HCT116 (cell line): Measurements from ENCODE around the gene CBR4.

Source experiments
- CEBPB ChIP-seq: IDR thresholded peaks from 2 replicates; pipeline ENCODE4 v1.6.1; 2012; ENCODE audit warnings: low read depth
- EGR1 ChIP-seq: IDR thresholded peaks from 2 replicates; pipeline ENCODE4 v1.6.1; 2012; ENCODE audit warnings: low read depth
- EZH2 ChIP-seq: fragments of 200-600 bp; sonication (generic); IDR thresholded peaks from 2 replicates; pipeline ENCODE4 v1.6.1; 2017; ENCODE audit warnings: antibody characterized with exemption, mixed run types
- JUND ChIP-seq: IDR thresholded peaks from 2 replicates; pipeline ENCODE4 v1.6.1; 2012
- POLR2A ChIP-seq: IDR thresholded peaks from 2 replicates; pipeline ENCODE4 v1.7.0; 2011; ENCODE audit warnings: borderline replicate concordance; ENCODE audit not compliant: insufficient read depth, insufficient read length; ENCODE audit errors: extremely low read depth
- SIN3A ChIP-seq: IDR thresholded peaks from 2 replicates; pipeline ENCODE4 v1.6.1; 2012; ENCODE audit warnings: low read depth
- SP1 ChIP-seq: IDR thresholded peaks from 2 replicates; pipeline ENCODE4 v1.6.1; 2012; ENCODE audit warnings: low read depth
- YY1 ChIP-seq: IDR thresholded peaks from 2 replicates; pipeline ENCODE4 v1.6.1; 2011; ENCODE audit warnings: low read length, low read depth, moderate library complexity, mild to moderate bottlenecking; ENCODE audit not compliant: insufficient replicate concordance; ENCODE audit errors: extremely low read depth
- ZNF274 ChIP-seq: fragments of 200-500 bp; sonication (Bioruptor generic); IDR thresholded peaks from 2 replicates; pipeline ENCODE4 v1.6.1; 2014; ENCODE audit warnings: mild to moderate bottlenecking, low read depth, low read length, inconsistent platforms
- TF ChIP-seq, protein P1 (sequence below), 3 experiments: fragments of 200-600 bp in 1 of 3; sonication (generic) in 1 of 3; IDR thresholded peaks in 2 of 3; conservative IDR thresholded peaks in 1 of 3; 2 replicates each; pipeline ENCODE4 v1.5.1; 2012 to 2017; ENCODE audit warnings: low read depth in 2 of 3, low read length in 2 of 3, antibody characterized with exemption in 1 of 3, borderline replicate concordance in 1 of 3, control low read depth in 1 of 3, mild to moderate bottlenecking in 1 of 3, mixed read lengths in 1 of 3, mixed run types in 1 of 3, moderate library complexity in 1 of 3; ENCODE audit not compliant: insufficient read depth in 1 of 3
- TF ChIP-seq, protein P2 (sequence below): IDR thresholded peaks from 2 replicates; pipeline ENCODE4 v1.6.1; 2012
- TF ChIP-seq, protein P3 (sequence below): IDR thresholded peaks from 2 replicates; pipeline ENCODE4 v1.6.1; 2012

DNA sequence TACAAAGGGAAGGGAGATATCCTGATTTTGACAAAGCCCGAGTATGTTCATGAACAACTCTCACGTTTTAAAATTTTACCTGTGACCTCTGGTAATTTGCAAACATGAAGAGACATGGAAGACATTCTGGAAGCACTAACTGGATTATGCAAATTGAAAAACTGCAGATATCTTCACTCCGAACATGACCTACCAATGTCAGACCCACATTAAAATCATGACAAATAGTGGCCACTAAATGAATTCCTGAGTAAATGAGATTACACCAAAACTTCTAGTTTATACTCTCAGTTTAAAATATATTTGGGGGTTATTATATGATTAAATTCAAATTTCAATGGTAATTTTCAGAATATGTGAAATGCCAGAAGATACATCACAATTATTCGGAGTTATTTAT lies 19.9 kb upstream of the CBR4 start:
- TF ChIP-seq POLR2A (no peak), EZH2 (no peak), CEBPB (no peak), YY1 (no peak), ZNF274 (no peak), SP1 (no peak), EGR1 (no peak), SIN3A (no peak), JUND (no peak)
- TF ChIP-seq, protein P1, sequence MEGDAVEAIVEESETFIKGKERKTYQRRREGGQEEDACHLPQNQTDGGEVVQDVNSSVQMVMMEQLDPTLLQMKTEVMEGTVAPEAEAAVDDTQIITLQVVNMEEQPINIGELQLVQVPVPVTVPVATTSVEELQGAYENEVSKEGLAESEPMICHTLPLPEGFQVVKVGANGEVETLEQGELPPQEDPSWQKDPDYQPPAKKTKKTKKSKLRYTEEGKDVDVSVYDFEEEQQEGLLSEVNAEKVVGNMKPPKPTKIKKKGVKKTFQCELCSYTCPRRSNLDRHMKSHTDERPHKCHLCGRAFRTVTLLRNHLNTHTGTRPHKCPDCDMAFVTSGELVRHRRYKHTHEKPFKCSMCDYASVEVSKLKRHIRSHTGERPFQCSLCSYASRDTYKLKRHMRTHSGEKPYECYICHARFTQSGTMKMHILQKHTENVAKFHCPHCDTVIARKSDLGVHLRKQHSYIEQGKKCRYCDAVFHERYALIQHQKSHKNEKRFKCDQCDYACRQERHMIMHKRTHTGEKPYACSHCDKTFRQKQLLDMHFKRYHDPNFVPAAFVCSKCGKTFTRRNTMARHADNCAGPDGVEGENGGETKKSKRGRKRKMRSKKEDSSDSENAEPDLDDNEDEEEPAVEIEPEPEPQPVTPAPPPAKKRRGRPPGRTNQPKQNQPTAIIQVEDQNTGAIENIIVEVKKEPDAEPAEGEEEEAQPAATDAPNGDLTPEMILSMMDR (IDR thresholded peaks at IDR 0.05 in 2 of 3, conservative IDR thresholded peaks at IDR 0.05 in 1 of 3; ENCODE audit: borderline replicate concordance in 1 of 3, insufficient read depth in 1 of 3, low read depth in 2 of 3, low read length in 2 of 3) = no peak
- TF ChIP-seq, protein P2, sequence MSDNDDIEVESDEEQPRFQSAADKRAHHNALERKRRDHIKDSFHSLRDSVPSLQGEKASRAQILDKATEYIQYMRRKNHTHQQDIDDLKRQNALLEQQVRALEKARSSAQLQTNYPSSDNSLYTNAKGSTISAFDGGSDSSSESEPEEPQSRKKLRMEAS = no peak
- TF ChIP-seq, protein P3, sequence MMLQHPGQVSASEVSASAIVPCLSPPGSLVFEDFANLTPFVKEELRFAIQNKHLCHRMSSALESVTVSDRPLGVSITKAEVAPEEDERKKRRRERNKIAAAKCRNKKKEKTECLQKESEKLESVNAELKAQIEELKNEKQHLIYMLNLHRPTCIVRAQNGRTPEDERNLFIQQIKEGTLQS = no peak
